Measurements from ENCODE around the gene TAS1R3.

GRCh38 chr1:1370771-1371300, 39.8 kb downstream of the TAS1R3 start:
- no peak for TF ChIP-seq EZH2phosphoT487 (IDR thresholded peaks at IDR 0.05; ENCODE audit: borderline replicate concordance, low read length)
- TF ChIP-seq CTCF (IDR thresholded peaks at IDR 0.05; ENCODE audit: low read depth, low read length, poor library complexity, severe bottlenecking), result no peak

All from DOHH2 (cell line).